ENCODE data around the gene SLC8A3.

Gene SLC8A3

GRCh38 chr14:70073924-70074566 is 114.7 kb downstream of the SLC8A3 start:
- no peak overlapping the region for H3K4me3 ChIP-seq (ENCODE audit: low read depth, low read length)
- peak; percentile 87 for TF ChIP-seq CTCF (IDR thresholded peaks at IDR 0.05; ENCODE audit: low read depth, low read length, missing control alignments)
- DNase-seq (ENCODE audit: low read depth): peak; percentile 23
- in situ Hi-C loops (cut with HindIII; ENCODE audit: low sequenced_read_pairs): no loop called here

GRCh38 chr14:70069186-70069585 is 119.6 kb downstream of the SLC8A3 start:
- DNase-seq (ENCODE audit: low read depth): no peak
- H3K4me3 ChIP-seq (ENCODE audit: low read depth, low read length): no peak overlapping the region
- no peak for TF ChIP-seq CTCF (IDR thresholded peaks at IDR 0.05; ENCODE audit: low read depth, low read length, missing control alignments)
- in situ Hi-C loops (cut with HindIII; ENCODE audit: low sequenced_read_pairs): no loop called here

- no peak overlapping the region for H3K4me3 ChIP-seq (ENCODE audit: low read depth, low read length)
- TF ChIP-seq CTCF (IDR thresholded peaks at IDR 0.05; ENCODE audit: low read depth, low read length, missing control alignments): no peak
- no peak for DNase-seq (ENCODE audit: low read depth)
- in situ Hi-C loops (cut with HindIII; ENCODE audit: low sequenced_read_pairs): no loop called here
Observed at GRCh38 chr14:70067810-70068209, 120.9 kb downstream of the SLC8A3 start.

- in situ Hi-C loops (cut with HindIII; ENCODE audit: low sequenced_read_pairs): no loop called here
- TF ChIP-seq CTCF (IDR thresholded peaks at IDR 0.05; ENCODE audit: low read depth, low read length, missing control alignments): no peak
- DNase-seq (ENCODE audit: low read depth): no peak
Observed at GRCh38 chr14:70064136-70064865, 124.5 kb downstream of the SLC8A3 start.

GRCh38 chr14:70061108-70061507 is 127.6 kb downstream of the SLC8A3 start:
- no peak for TF ChIP-seq CTCF (IDR thresholded peaks at IDR 0.05; ENCODE audit: low read depth, low read length, missing control alignments)

More at GRCh38 chr14:70064136-70064865, 124.5 kb downstream of the SLC8A3 start:
- no peak overlapping the region for H3K4me3 ChIP-seq (ENCODE audit: low read depth, low read length)

GRCh38 chr14:70059545-70059944 is 129.2 kb downstream of the SLC8A3 start:
- no peak for DNase-seq (ENCODE audit: low read depth)
- in situ Hi-C loops (cut with HindIII; ENCODE audit: low sequenced_read_pairs): no loop called here
- TF ChIP-seq CTCF (IDR thresholded peaks at IDR 0.05; ENCODE audit: low read depth, low read length, missing control alignments): no peak
- H3K4me3 ChIP-seq (ENCODE audit: low read depth, low read length): no peak overlapping the region

More at GRCh38 chr14:70061108-70061507, 127.6 kb downstream of the SLC8A3 start:
- in situ Hi-C loops (cut with HindIII; ENCODE audit: low sequenced_read_pairs): no loop called here
- H3K4me3 ChIP-seq (ENCODE audit: low read depth, low read length): no peak overlapping the region
- no peak for DNase-seq (ENCODE audit: low read depth)

Data from astrocyte of the cerebellum (primary cell).